Mucosa of descending colon (tissue), 3 donors: ENCODE results near the gene EEPD1. TPM values are rescaled to one million over a fixed set of nuclear protein-coding genes. Genes with fewer than 3 reads are reported as not detected.
A peak's percentile ranks its signal among the peaks of the same experiment; 100 is the strongest.

ENCODE experiments used
- ATAC-seq: fragments of 200-7000 bp; cut with Tn5 transposase; one replicate; pipeline ENCODE4 v1.9.1; 2020; ENCODE audit warnings: mild to moderate bottlenecking, moderate library complexity
- DNase-seq, 3 donors: peaks; one replicate each; pipeline ENCODE4 v3.0.0-alpha.2; 2020
- H3K36me3 ChIP-seq: fragments of 200-600 bp; one replicate; pipeline ENCODE4 v1.8.0; 2021; ENCODE audit warnings: low read depth, mild to moderate bottlenecking
- H3K4me1 ChIP-seq: fragments of 200-600 bp; one replicate; pipeline ENCODE4 v1.8.0; 2021; ENCODE audit warnings: low read depth, mild to moderate bottlenecking
- H3K4me3 ChIP-seq: fragments of 200-600 bp; one replicate; pipeline ENCODE4 v1.8.0; 2021; ENCODE audit warnings: mild to moderate bottlenecking
- H3K9me3 ChIP-seq: fragments of 200-600 bp; one replicate; pipeline ENCODE4 v1.8.0; 2021; ENCODE audit warnings: mild to moderate bottlenecking
- intact Hi-C, 2 donors: fragments of 100-400 bp; cut with DNase I in 1 of 2; cut with micrococcal nuclease in 1 of 2; formaldehyde crosslinking; loops; one replicate each; pipeline versions ENCODE4 v1.11.0 to v1.11.1; 2022; cut with DNase I, micrococcal nuclease
- total RNA-seq, 3 donors: library from RNA; stranded (reverse); fragmentation: NEBNext Ultra II Directional in 2 of 3; extraction: Animal tissue kit (Norgen Biotek cat#: 25700) in 2 of 3; gene quantifications; one replicate each; pipeline versions ENCODE4 v1.2.1 to v1.2.4, GENCODE V29; 2021 to 2023
- TF ChIP-seq, protein P1 (sequence below): fragments of 200-600 bp; IDR thresholded peaks from one replicate; pipeline ENCODE4 v1.8.0; 2022; ENCODE audit warnings: antibody characterized with exemption, mild to moderate bottlenecking
- donor health status: DM: no; HTN: no; CAD: no; lungs with moderate emphysema.
- donor health status: DM: no; HTN: no; CAD: no.
- donor health status: DM: no; HTN: yes; CAD: no.

Gene EEPD1
- total RNA-seq, 3 donors from 2014 or later, result 9.9 to 16.8 (median 16.3) TPM

DNA sequence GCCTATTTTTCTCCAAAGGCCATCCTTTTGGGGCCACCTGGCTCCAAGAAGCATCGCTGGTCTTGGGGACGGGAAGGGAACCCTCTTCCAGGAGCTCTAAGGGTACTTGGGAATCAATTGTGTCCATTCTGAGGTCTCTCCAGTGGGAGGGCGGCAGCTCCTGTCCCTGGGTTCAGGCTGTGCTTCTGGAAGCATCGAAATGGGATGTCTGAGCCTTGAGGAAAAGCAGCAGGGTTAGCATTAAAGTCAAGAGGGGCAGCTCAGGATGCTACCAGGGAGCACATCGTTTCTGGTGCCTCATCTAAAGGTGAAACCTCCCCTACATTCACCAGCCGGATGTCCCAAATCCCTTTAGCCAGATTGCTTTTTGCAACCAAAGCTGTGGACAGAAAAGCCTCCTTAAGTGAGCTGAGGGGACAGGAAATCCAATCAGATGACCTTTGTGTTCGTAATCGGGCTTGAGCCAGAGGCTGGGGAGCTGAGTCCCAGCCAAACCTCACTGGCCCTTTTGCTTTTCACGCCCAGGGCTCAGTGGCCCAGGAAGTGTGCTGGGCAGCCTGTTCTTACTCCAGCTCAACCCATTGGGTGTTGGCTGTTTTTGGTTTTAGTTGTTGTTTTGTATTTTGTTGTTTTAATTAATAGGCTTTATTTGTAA is 147.8 kb downstream of the EEPD1 start:
- Histone ChIP-seq H3K4me1 (no peaks in the 10 kb centered on the region), H3K4me3 (no peak overlapping the region), H3K9me3 (no peaks in the 10 kb centered on the region), H3K36me3 (no peaks in the 10 kb centered on the region)
- intact Hi-C loops, result no loop called here
- ATAC-seq, result no peak
- no peak for DNase-seq
- TF ChIP-seq, protein P1, sequence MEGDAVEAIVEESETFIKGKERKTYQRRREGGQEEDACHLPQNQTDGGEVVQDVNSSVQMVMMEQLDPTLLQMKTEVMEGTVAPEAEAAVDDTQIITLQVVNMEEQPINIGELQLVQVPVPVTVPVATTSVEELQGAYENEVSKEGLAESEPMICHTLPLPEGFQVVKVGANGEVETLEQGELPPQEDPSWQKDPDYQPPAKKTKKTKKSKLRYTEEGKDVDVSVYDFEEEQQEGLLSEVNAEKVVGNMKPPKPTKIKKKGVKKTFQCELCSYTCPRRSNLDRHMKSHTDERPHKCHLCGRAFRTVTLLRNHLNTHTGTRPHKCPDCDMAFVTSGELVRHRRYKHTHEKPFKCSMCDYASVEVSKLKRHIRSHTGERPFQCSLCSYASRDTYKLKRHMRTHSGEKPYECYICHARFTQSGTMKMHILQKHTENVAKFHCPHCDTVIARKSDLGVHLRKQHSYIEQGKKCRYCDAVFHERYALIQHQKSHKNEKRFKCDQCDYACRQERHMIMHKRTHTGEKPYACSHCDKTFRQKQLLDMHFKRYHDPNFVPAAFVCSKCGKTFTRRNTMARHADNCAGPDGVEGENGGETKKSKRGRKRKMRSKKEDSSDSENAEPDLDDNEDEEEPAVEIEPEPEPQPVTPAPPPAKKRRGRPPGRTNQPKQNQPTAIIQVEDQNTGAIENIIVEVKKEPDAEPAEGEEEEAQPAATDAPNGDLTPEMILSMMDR, result no peak

DNA sequence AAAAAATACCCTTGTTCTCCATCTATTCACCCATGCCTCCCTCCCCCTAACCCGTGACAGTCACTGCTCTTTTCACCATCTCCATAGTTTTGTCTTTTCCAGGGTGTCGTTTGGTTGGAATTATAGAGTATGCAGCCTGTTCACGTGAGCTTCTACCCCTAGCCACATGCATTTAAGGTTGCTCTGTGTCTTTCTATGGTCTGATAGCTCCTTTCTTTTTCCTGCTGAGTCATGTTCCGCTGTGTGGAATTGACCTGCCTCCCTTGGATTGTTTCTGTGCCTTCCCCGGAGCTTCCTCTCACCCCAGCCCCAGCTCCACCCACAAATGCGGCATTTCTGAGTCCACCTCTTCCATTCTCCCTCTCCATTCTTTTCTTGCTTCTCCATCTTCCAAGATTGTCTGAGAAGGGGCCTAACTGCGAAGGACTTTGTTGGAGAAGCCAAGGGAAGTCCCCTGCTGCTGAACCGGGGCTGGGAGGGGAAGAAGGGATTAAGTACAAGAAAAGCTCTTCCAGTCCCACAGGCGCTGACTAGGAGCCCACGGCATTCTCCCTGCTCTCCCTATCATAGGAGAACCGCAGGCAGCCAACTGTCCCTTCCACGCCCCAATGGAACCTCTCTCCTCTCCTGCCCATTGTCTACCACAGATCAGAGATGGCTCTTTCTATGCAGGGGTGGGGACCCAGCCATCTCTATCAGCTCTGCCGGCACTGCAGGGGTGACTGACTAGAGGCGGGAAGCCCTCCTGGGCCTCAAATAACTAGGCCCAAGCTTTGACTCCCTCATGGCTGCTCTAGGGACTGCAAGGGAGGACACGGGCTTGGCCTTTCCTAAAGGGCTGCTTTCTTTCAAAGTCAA is 149.1 kb downstream of the EEPD1 start:
- intact Hi-C loops, result no loop called here
- no peaks in the 10 kb centered on the region for H3K36me3 ChIP-seq
- H3K4me1 ChIP-seq, result no peaks in the 10 kb centered on the region
- no peak overlapping the region for H3K4me3 ChIP-seq
- no peak for ATAC-seq
- DNase-seq, result no peak
- H3K9me3 ChIP-seq, result no peaks in the 10 kb centered on the region
- TF ChIP-seq, protein P1, result no peak

DNA sequence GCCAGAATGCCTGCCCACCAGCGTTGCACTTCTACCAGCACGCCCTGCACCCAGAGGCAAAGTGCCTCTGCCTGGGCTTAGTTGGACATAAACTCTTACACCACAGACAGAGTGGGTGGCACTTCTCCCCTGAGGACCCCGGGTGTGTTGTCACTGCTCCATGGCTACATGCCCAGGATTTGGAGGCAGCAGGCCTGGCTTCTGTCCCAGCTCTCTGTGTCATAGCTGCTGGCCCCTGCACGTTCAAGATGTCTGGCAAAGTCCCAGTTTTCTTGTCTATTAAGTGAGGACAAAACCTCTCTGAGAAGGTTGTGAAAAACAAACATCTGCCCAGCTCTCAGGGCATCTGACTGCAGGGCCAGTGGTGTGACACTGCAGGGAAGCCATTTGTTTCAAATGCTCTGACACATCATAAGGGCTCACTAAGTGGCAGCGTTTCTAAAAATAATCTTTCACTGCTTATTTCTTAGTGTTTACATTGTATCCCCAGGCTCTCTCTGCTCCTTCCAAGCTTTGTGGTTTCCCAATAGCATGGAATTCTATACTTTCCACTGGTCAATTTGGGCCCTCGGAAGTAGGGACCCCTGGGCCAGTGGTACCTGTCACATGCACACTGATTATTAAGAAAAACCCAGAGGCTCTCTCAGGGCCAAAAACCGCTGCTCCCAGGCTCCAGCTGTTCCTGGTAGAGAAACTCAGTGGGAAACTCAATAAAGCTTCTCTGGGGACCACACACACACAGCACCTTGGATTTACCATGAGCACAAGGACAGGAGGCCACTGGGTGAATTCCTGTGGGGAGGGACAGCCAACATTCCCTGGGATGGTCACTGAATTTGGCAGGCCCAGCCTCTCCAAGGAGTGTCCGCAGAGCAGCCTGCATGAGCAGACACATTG is 150.4 kb downstream of the EEPD1 start:
- Histone ChIP-seq H3K36me3 (no peaks in the 10 kb centered on the region), H3K4me1 (no peaks in the 10 kb centered on the region)
- ATAC-seq, result peak; percentile 60

DNA sequence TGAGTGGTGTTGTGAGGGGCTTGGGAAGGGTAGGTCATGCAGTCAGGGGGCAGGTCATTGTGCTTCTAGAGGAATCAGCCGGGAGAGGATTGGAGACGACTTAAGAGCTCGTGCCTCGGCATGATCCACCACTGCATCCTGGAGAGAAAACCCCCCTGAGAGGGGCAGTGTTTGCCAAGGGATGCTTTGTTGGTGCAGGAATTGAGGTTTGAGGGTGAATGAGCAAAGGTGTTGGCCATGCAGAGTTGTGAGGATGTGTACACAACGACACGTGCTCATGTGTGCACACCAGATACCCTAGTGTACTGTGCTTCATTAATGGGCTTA is 151.0 kb downstream of the EEPD1 start:
- ATAC-seq, result no peak
- TF ChIP-seq, protein P1, result no peak

More for the DNA sequence above, 150.4 kb downstream of the EEPD1 start:
- H3K9me3 ChIP-seq, result no peaks in the 10 kb centered on the region
- TF ChIP-seq, protein P1, result no peak
- peak in 2 of 3 donors; percentile 48 to 61 for DNase-seq
- intact Hi-C loops, result no loop called here
- H3K4me3 ChIP-seq, result no peak overlapping the region

DNA sequence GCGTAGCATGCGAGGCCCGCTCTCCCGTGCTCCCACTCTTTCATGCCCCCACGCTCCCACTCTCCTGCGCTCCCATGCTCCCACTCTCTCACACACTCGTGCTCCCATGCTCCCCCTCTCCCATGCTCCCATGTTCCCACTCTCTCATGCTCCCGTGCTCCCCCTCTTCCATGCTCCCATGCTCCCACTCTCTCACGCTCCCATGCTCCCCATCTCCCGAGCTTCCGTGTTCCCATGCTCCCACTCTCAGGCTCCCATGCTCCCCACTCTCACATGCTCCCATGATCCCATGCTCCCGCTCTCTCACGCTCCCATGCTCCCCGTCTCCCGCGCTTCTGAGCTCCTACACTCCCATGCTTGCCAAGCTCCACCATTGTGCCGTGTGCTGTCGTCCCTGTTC is 152.2 kb downstream of the EEPD1 start:
- Histone ChIP-seq H3K9me3 (no peaks in the 10 kb centered on the region), H3K4me3 (no peak overlapping the region), H3K36me3 (no peaks in the 10 kb centered on the region), H3K4me1 (no peaks in the 10 kb centered on the region)
- intact Hi-C loops, result no loop called here
- DNase-seq (no peak), ATAC-seq (no peak)
- TF ChIP-seq, protein P1, result no peak

More for the DNA sequence above, 151.0 kb downstream of the EEPD1 start:
- Histone ChIP-seq H3K9me3 (no peaks in the 10 kb centered on the region), H3K4me3 (no peak overlapping the region), H3K36me3 (no peaks in the 10 kb centered on the region), H3K4me1 (no peaks in the 10 kb centered on the region)
- DNase-seq, result no peak
- intact Hi-C loops, result no loop called here
